Astrocyte of the spinal cord (primary cell): Measurements from ENCODE around the gene PCDHGA1.

Experiments
- DNase-seq: peaks from one replicate; pipeline ENCODE4 v3.0.0; 2011; ENCODE audit warnings: low read depth, low spot score
- H3K4me3 ChIP-seq: 2 replicates; pipeline ENCODE4 v1.5.1; 2011; ENCODE audit warnings: low read depth, mild to moderate bottlenecking, low read length, moderate library complexity
- CTCF ChIP-seq: IDR thresholded peaks from 2 replicates; pipeline ENCODE4 v1.5.1; 2012; ENCODE audit warnings: low read depth, mild to moderate bottlenecking, low read length, inconsistent platforms
- in situ Hi-C: cut with HindIII; loops from 2 replicates; pipeline ENCODE4 v1.10.0; 2017; ENCODE audit warnings: low sequenced_read_pairs

The PCDHGA1 gene

DNA sequence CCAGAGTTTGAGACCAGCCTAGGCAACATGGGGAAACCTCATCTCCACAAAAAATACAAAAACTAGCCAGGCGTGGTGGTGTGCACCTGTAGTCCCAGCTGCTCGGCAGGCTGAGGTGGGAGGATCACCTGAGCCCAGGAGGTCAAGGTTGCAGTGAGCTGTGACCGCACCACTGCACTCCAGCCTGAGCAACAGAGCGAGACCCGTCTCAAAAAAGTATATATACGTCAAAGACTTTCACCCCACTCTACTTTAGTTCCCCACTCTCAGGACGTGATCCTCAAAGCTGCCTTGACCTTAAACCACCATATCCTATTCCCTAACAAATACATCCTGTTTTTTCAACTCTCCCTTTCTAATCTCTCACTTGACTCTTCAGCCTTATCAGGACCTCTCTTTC lies 199.6 kb downstream of the PCDHGA1 start:
- in situ Hi-C loops = no loop called here
- no peak for TF ChIP-seq CTCF
- DNase-seq = no peak
- H3K4me3 ChIP-seq = no peak overlapping the region

DNA sequence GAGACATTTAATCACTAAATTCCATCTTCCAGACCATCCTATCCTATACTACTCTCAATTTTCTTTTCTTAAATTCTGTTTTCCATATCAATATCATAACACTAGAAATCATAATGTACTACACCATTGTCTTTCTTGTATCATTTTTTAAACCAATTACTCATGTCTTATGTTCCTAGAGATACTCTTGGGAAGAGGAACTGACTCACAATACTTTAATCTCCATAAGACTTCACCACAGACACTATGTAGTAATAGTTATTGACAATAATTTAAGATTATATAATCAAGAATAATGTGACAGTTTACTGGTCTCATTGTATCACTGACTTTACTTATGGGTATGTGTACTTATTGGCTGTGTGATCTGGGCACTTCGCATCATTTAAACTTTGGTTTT lies 202.4 kb downstream of the PCDHGA1 start:
- TF ChIP-seq CTCF = no peak
- DNase-seq = no peak
- H3K4me3 ChIP-seq = no peak overlapping the region
- in situ Hi-C loops = no loop called here

DNA sequence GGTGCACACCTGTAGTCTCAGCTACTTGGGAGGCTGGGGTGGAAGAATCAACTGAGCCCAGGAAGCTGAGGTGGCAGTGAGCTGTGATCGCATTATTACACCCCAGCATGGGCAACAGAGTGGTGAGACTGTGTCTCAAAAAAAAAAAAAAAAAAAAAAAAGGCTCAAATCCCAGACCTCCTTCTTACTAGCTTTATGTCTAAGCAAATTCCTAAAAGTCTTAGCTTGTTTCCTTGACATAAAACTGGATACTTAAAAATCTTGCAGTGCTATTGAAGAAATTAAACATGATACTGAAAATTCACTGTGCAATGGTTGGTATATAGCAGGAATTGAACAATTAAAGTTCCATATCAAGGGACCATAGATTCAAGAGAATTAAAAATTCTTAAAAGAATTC lies 203.6 kb downstream of the PCDHGA1 start:
- no peak for TF ChIP-seq CTCF
- no peak for DNase-seq
- no peak overlapping the region for H3K4me3 ChIP-seq
- in situ Hi-C loops = no loop called here

- no peak for DNase-seq
- H3K4me3 ChIP-seq = no peak overlapping the region
- TF ChIP-seq CTCF = no peak
- in situ Hi-C loops = no loop called here
Measured at GRCh38 chr5:141534492-141535213, 204.3 kb downstream of the PCDHGA1 start.

DNA sequence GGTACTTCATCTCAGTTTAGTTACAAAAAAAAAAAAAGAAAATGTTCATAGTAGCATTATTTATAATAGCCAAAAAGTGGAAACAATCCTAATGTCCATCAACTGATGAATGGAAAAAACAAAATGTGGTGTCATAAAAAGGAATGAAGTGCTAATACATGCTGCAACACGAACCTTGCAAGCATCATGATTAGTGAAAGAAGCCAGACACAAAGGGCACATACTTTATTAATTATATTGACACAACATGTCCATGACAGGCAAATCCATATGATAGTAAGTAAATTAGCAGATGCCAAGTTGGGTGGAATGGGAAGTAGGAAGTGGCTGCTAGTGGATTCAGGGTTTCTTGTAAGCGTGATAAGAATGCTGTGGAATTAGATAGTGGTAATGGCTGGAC lies 212.7 kb downstream of the PCDHGA1 start:
- no peak for DNase-seq
- in situ Hi-C loops = no loop called here
- no peak overlapping the region for H3K4me3 ChIP-seq
- TF ChIP-seq CTCF = no peak

DNA sequence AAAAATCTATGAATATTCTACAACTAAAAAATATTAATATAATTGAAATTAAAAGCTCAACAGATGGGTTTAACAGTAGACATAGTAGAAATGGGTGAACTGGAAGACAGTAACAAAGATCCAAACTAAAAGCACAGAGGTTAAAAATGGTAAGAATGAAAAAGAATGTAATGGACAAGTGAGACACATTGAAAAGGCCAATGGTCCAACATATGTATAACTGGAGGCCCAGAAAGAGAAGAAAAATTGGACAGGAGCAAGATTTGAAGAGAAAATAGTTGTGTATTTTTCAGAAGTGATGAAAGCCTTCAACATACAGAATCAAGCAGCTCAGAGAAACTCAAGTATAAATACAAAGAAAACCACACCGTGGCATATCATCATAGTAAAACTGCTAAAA lies 217.2 kb downstream of the PCDHGA1 start:
- peak; percentile 52 for DNase-seq
- no peak for TF ChIP-seq CTCF
- no peak overlapping the region for H3K4me3 ChIP-seq
- in situ Hi-C loops = no loop called here

DNA sequence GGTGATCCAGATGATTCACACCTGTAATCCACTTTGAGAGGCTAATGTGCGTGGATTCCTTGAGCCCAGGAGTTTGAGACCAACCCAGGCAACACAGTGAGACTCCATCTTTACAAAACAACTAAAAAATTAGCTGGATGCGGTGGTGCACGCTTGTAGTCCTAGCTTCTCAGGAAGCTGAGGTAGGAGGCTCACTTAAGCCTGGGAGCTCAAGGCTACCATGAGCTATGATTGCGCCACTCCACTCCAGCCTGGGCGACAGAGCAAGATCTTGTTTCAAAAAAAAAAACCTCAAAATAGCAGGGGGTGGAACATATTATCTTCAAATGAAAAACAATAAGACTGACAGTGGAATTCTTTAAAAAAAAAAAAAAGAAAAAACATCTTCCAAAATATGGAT lies 217.6 kb downstream of the PCDHGA1 start:
- no peak for TF ChIP-seq CTCF
- in situ Hi-C loops = no loop called here
- no peak overlapping the region for H3K4me3 ChIP-seq
- no peak for DNase-seq
